Measurements from ENCODE around the gene AKAP6. TPM values are rescaled to one million over a fixed set of nuclear protein-coding genes. Genes with fewer than 3 reads are reported as not detected.

AKAP6 gene
- total RNA-seq, 1 donor from 2014 or later, result 158 TPM

GRCh38 chr14:32675433-32675832 lies 346.3 kb downstream of the AKAP6 start:
- DNase-seq, result no peak

GRCh38 chr14:32677129-32677780 lies 348.2 kb downstream of the AKAP6 start:
- DNase-seq, result no peak

- DNase-seq, result no peak
Observed at GRCh38 chr14:32678088-32678487, 349.0 kb downstream of the AKAP6 start.

GRCh38 chr14:32679927-32680612 lies 351.0 kb downstream of the AKAP6 start:
- DNase-seq, result no peak

- no peak for DNase-seq
Observed at GRCh38 chr14:32681598-32681997, 352.5 kb downstream of the AKAP6 start.

- no peak for DNase-seq
Observed at GRCh38 chr14:32682214-32682613, 353.1 kb downstream of the AKAP6 start.

GRCh38 chr14:32683679-32684078 lies 354.6 kb downstream of the AKAP6 start:
- DNase-seq, result no peak

GRCh38 chr14:32688941-32689340 lies 359.8 kb downstream of the AKAP6 start:
- DNase-seq, result no peak

GRCh38 chr14:32692441-32692840 lies 363.3 kb downstream of the AKAP6 start:
- DNase-seq, result no peak

- no peak for DNase-seq
Observed at GRCh38 chr14:32693114-32693513, 364.0 kb downstream of the AKAP6 start.

GRCh38 chr14:32694795-32695449 lies 365.8 kb downstream of the AKAP6 start:
- no peak for DNase-seq

- no peak for DNase-seq
Observed at GRCh38 chr14:32696325-32697091, 367.4 kb downstream of the AKAP6 start.

GRCh38 chr14:32697114-32697513 lies 368.0 kb downstream of the AKAP6 start:
- DNase-seq, result no peak

GRCh38 chr14:32697704-32698103 lies 368.6 kb downstream of the AKAP6 start:
- no peak for DNase-seq

GRCh38 chr14:32698831-32699230 lies 369.7 kb downstream of the AKAP6 start:
- DNase-seq, result no peak

- DNase-seq, result no peak
Observed at GRCh38 chr14:32701475-32701874, 372.4 kb downstream of the AKAP6 start.

GRCh38 chr14:32702088-32702487 lies 373.0 kb downstream of the AKAP6 start:
- no peak for DNase-seq

- no peak for DNase-seq
Observed at GRCh38 chr14:32702562-32702961, 373.5 kb downstream of the AKAP6 start.

GRCh38 chr14:32703183-32703621 lies 374.1 kb downstream of the AKAP6 start:
- DNase-seq, result no peak

- no peak for DNase-seq
Observed at GRCh38 chr14:32706721-32707519, 377.8 kb downstream of the AKAP6 start.

- DNase-seq, result no peak
Observed at GRCh38 chr14:32707742-32708500, 378.8 kb downstream of the AKAP6 start.

Measured in occipital lobe (tissue), 2 donors.